ENCODE measurements around the gene ARHGEF10L.

GRCh38 chr1:17629460-17629859, 90.0 kb downstream of the ARHGEF10L start:
- TF ChIP-seq CTCF (IDR thresholded peaks at IDR 0.05) (peak in 1 of 5 experiments; percentile 12), POLR2A (IDR thresholded peaks at IDR 0.05) (no peak)
